ENCODE data around the gene CNR2. TPM values are rescaled to one million over a fixed set of nuclear protein-coding genes. Genes with fewer than 3 reads are reported as not detected.

The CNR2 gene
- total RNA-seq, 2 donors from 2014 or later: not detected

- no peak for DNase-seq (ENCODE audit: low spot score)
Measured at GRCh38 chr1:23930861-23931490, 17.8 kb upstream of the CNR2 start.

GRCh38 chr1:23930270-23930669 is 17.1 kb upstream of the CNR2 start:
- no peak for TF ChIP-seq CTCF (IDR thresholded peaks at IDR 0.05)
- TF ChIP-seq POLR2AphosphoS5 (IDR thresholded peaks at IDR 0.05): no peak
- TF ChIP-seq POLR2A (IDR thresholded peaks at IDR 0.05): no peak
- H3K27me3 ChIP-seq (replicated peaks; ENCODE audit: insufficient read depth): no peaks in the 10 kb centered on the region
- H3K9me3 ChIP-seq: no peaks in the 10 kb centered on the region
- no peaks in the 10 kb centered on the region for H3K4me1 ChIP-seq (replicated peaks)
- intact Hi-C loops (cut with DNase I): no loop called here
- H3K27ac ChIP-seq: no peak overlapping the region
- no peak for DNase-seq (ENCODE audit: low spot score)
- WGBS: 78% methylated on average over 5 of the region's 5 CpGs
- no peak overlapping the region for H3K4me3 ChIP-seq
- H3K36me3 ChIP-seq: no peaks in the 10 kb centered on the region

More at GRCh38 chr1:23930861-23931490, 17.8 kb upstream of the CNR2 start:
- Histone ChIP-seq H3K9me3 (no peaks in the 10 kb centered on the region), H3K27ac (no peak overlapping the region), H3K36me3 (no peaks in the 10 kb centered on the region), H3K4me1 (replicated peaks) (no peaks in the 10 kb centered on the region), H3K4me3 (no peak overlapping the region), H3K27me3 (replicated peaks; ENCODE audit: insufficient read depth) (no peaks in the 10 kb centered on the region)
- 25% methylated on average over 11 of the region's 11 CpGs for WGBS
- intact Hi-C loops (cut with DNase I): no loop called here
- TF ChIP-seq CTCF (IDR thresholded peaks at IDR 0.05): no peak
- TF ChIP-seq POLR2A (IDR thresholded peaks at IDR 0.05): no peak
- TF ChIP-seq POLR2AphosphoS5 (IDR thresholded peaks at IDR 0.05): no peak

GRCh38 chr1:23928789-23929188 is 15.6 kb upstream of the CNR2 start:
- intact Hi-C loops (cut with DNase I): no loop called here
- no peak for TF ChIP-seq POLR2AphosphoS5 (IDR thresholded peaks at IDR 0.05)
- TF ChIP-seq POLR2A (IDR thresholded peaks at IDR 0.05): no peak
- no peak for TF ChIP-seq CTCF (IDR thresholded peaks at IDR 0.05)
- Histone ChIP-seq H3K4me1 (replicated peaks) (no peaks in the 10 kb centered on the region), H3K4me3 (no peak overlapping the region), H3K27ac (no peak overlapping the region), H3K36me3 (no peaks in the 10 kb centered on the region), H3K9me3 (no peaks in the 10 kb centered on the region), H3K27me3 (replicated peaks; ENCODE audit: insufficient read depth) (no peaks in the 10 kb centered on the region)
- no peak for DNase-seq (ENCODE audit: low spot score)
- 84% methylated on average over 4 of the region's 4 CpGs for WGBS

- no peaks in the 10 kb centered on the region for H3K36me3 ChIP-seq
- no peak for TF ChIP-seq CTCF (IDR thresholded peaks at IDR 0.05)
- no peak for TF ChIP-seq POLR2AphosphoS5 (IDR thresholded peaks at IDR 0.05)
- TF ChIP-seq POLR2A (IDR thresholded peaks at IDR 0.05): no peak
- no peak overlapping the region for H3K4me3 ChIP-seq
- no peaks in the 10 kb centered on the region for H3K27me3 ChIP-seq (replicated peaks; ENCODE audit: insufficient read depth)
- intact Hi-C loops (cut with DNase I): no loop called here
- no peaks in the 10 kb centered on the region for H3K9me3 ChIP-seq
- H3K27ac ChIP-seq: no peak overlapping the region
- DNase-seq (ENCODE audit: low spot score): no peak
- WGBS: 86% methylated on average over 1 of the region's 1 CpG
- no peaks in the 10 kb centered on the region for H3K4me1 ChIP-seq (replicated peaks)
Measured at GRCh38 chr1:23927097-23927496, 13.9 kb upstream of the CNR2 start.

GRCh38 chr1:23925279-23925678 is 12.1 kb upstream of the CNR2 start:
- H3K27ac ChIP-seq: no peak overlapping the region
- no peak overlapping the region for H3K4me3 ChIP-seq
- intact Hi-C loops (cut with DNase I): no loop called here
- H3K36me3 ChIP-seq: no peaks in the 10 kb centered on the region
- no peak for DNase-seq (ENCODE audit: low spot score)
- H3K9me3 ChIP-seq: no peaks in the 10 kb centered on the region
- H3K4me1 ChIP-seq (replicated peaks): no peaks in the 10 kb centered on the region
- WGBS: 78% methylated on average over 3 of the region's 3 CpGs
- no peak for TF ChIP-seq POLR2AphosphoS5 (IDR thresholded peaks at IDR 0.05)
- no peak for TF ChIP-seq CTCF (IDR thresholded peaks at IDR 0.05)
- no peak for TF ChIP-seq POLR2A (IDR thresholded peaks at IDR 0.05)
- H3K27me3 ChIP-seq (replicated peaks; ENCODE audit: insufficient read depth): no peaks in the 10 kb centered on the region

All from prostate gland (tissue), 2 donors.